ENCODE measurements around the gene MYO1A. TPM values are rescaled to one million over a fixed set of nuclear protein-coding genes. Genes with fewer than 3 reads are reported as not detected.
A peak's percentile ranks its signal among the peaks of the same experiment; 100 is the strongest.

The MYO1A gene
- under 1 TPM; 0.11 to 0.47 (median 0.20) TPM for polyA plus RNA-seq (ENCODE audit: insufficient read length in 3 of 3)
- long read RNA-seq, donor 1 = 0 reads
- long read RNA-seq, donor 2 = 0 reads
- long read RNA-seq, donor 3 = 0 reads
- long read RNA-seq, donor 4 = 0 reads
- long read RNA-seq, donor 5 = 0 reads
- long read RNA-seq, donor 6 = 0 reads
- long read RNA-seq, donor 7 = 0 reads
- long read RNA-seq, donor 8 = 0 reads
- long read RNA-seq, donor 9 = 0 reads
- long read RNA-seq, donor 10 = 0 reads
- long read RNA-seq, donor 11 = 0 reads
- long read RNA-seq, donor 12 = 0 reads
- long read RNA-seq, donor 13 = 0 reads
- long read RNA-seq, donor 14 = 0 reads
- long read RNA-seq, donor 15 = 0 reads
- long read RNA-seq, donor 16 = 0 reads

- DNase-seq (ENCODE audit: extremely low read depth in 1 of 11, low read depth in 9 of 11, low spot score in 4 of 11) = no peak
These were observed at the start of gene MYO1A for GRCh38 chr12:57049890-57050289. Gene MYO1A (minus strand): TSS chr12:57050129. CDS start chr12:57048323, 1,806 bp downstream.

- no peak for DNase-seq (ENCODE audit: extremely low read depth in 1 of 11, low read depth in 9 of 11, low spot score in 4 of 11)
These were observed 49.3 kb upstream of the MYO1A start for GRCh38 chr12:57099047-57099714.

- DNase-seq (ENCODE audit: extremely low read depth in 1 of 11, low read depth in 9 of 11, low spot score in 4 of 11) = no peak
These were observed 48.6 kb upstream of the MYO1A start for GRCh38 chr12:57098546-57098945.

GRCh38 chr12:57097554-57097835 is 47.6 kb upstream of the MYO1A start:
- no peak for DNase-seq (ENCODE audit: extremely low read depth in 1 of 11, low read depth in 9 of 11, low spot score in 4 of 11)

- DNase-seq (ENCODE audit: extremely low read depth in 1 of 11, low read depth in 9 of 11, low spot score in 4 of 11) = no peak
These were observed 47.0 kb upstream of the MYO1A start for GRCh38 chr12:57096748-57097553.

GRCh38 chr12:57096099-57096572 is 46.2 kb upstream of the MYO1A start:
- DNase-seq (ENCODE audit: extremely low read depth in 1 of 11, low read depth in 9 of 11, low spot score in 4 of 11) = no peak

GRCh38 chr12:57095440-57095839 is 45.5 kb upstream of the MYO1A start:
- DNase-seq (ENCODE audit: extremely low read depth in 1 of 11, low read depth in 9 of 11, low spot score in 4 of 11) = no peak

- no peak for DNase-seq (ENCODE audit: extremely low read depth in 1 of 11, low read depth in 9 of 11, low spot score in 4 of 11)
These were observed 44.6 kb upstream of the MYO1A start for GRCh38 chr12:57094208-57095160.

GRCh38 chr12:57093415-57094207 is 43.7 kb upstream of the MYO1A start:
- peak in 4 of 11 donors; percentile 40 to 62 (median 57) for DNase-seq (ENCODE audit: extremely low read depth in 1 of 11, low read depth in 9 of 11, low spot score in 4 of 11)

GRCh38 chr12:57092876-57093414 is 43.0 kb upstream of the MYO1A start:
- DNase-seq (ENCODE audit: extremely low read depth in 1 of 11, low read depth in 9 of 11, low spot score in 4 of 11) = no peak

GRCh38 chr12:57092529-57092862 is 42.6 kb upstream of the MYO1A start:
- DNase-seq (ENCODE audit: extremely low read depth in 1 of 11, low read depth in 9 of 11, low spot score in 4 of 11) = no peak

- no peak for DNase-seq (ENCODE audit: extremely low read depth in 1 of 11, low read depth in 9 of 11, low spot score in 4 of 11)
These were observed 42.0 kb upstream of the MYO1A start for GRCh38 chr12:57091638-57092528.

- DNase-seq (ENCODE audit: extremely low read depth in 1 of 11, low read depth in 9 of 11, low spot score in 4 of 11) = no peak
These were observed 41.2 kb upstream of the MYO1A start for GRCh38 chr12:57090924-57091637.

GRCh38 chr12:57090490-57090889 is 40.6 kb upstream of the MYO1A start:
- no peak for DNase-seq (ENCODE audit: extremely low read depth in 1 of 11, low read depth in 9 of 11, low spot score in 4 of 11)

- peak in 8 of 11 donors; percentile 55 to 64 (median 62) for DNase-seq (ENCODE audit: extremely low read depth in 1 of 11, low read depth in 9 of 11, low spot score in 4 of 11)
These were observed 39.6 kb upstream of the MYO1A start for GRCh38 chr12:57089271-57090245.
